Measurements from ENCODE around the gene GSK3B.

The GSK3B gene

DNA sequence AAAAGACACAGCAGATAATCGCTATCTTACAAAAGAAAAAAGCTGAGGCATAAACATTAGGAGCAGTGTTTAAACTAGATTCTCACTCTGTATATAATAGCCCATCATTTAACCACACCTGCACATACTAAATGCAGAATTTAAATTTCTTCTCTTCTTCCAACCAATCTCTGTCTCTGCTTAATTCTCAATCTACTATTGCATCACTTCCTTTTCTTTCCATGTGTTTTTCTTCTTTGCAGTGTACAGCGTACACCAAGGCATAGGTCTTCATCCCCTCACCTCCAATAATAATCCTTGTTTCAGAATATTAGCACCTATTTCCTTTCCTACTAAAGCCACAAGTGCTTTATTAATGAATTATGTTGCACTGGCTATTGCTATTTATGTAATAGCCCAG is 221.5 kb downstream of the GSK3B start:
- no peak for ATAC-seq
- TF ChIP-seq CSDC2 (CRISPR knock-in tag; IDR thresholded peaks at IDR 0.05) (no peak), TOX (CRISPR knock-in tag; IDR thresholded peaks at IDR 0.05; ENCODE audit: borderline replicate concordance) (no peak), BACH2 (CRISPR knock-in tag; IDR thresholded peaks at IDR 0.05; ENCODE audit: borderline replicate concordance) (no peak), ZNF565 (CRISPR knock-in tag; conservative IDR thresholded peaks at IDR 0.05; ENCODE audit: low read depth) (no peak), ZNF70 (CRISPR knock-in tag; IDR thresholded peaks at IDR 0.05) (no peak), RARB (CRISPR knock-in tag; IDR thresholded peaks at IDR 0.05) (no peak), TCF4 (CRISPR knock-in tag; IDR thresholded peaks at IDR 0.05; ENCODE audit: borderline replicate concordance) (no peak), ARNTL (CRISPR knock-in tag; IDR thresholded peaks at IDR 0.05; ENCODE audit: borderline replicate concordance, low read depth) (no peak), ZFP3 (CRISPR knock-in tag; IDR thresholded peaks at IDR 0.05) (no peak), PPARA (CRISPR knock-in tag; IDR thresholded peaks at IDR 0.05; ENCODE audit: borderline replicate concordance) (no peak), OSR1 (CRISPR knock-in tag; IDR thresholded peaks at IDR 0.05) (no peak), ZNF8 (CRISPR knock-in tag; IDR thresholded peaks at IDR 0.05) (no peak), ZFP30 (CRISPR knock-in tag; IDR thresholded peaks at IDR 0.05) (no peak), SNAI2 (CRISPR knock-in tag; IDR thresholded peaks at IDR 0.05) (no peak), ZC3H10 (CRISPR knock-in tag; IDR thresholded peaks at IDR 0.05) (no peak)
- TF ChIP-seq, protein P1, sequence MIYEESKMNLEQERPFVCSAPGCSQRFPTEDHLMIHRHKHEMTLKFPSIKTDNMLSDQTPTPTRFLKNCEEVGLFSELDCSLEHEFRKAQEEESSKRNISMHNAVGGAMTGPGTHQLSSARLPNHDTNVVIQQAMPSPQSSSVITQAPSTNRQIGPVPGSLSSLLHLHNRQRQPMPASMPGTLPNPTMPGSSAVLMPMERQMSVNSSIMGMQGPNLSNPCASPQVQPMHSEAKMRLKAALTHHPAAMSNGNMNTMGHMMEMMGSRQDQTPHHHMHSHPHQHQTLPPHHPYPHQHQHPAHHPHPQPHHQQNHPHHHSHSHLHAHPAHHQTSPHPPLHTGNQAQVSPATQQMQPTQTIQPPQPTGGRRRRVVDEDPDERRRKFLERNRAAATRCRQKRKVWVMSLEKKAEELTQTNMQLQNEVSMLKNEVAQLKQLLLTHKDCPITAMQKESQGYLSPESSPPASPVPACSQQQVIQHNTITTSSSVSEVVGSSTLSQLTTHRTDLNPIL (CRISPR knock-in tag; IDR thresholded peaks at IDR 0.05; ENCODE audit: low read depth): no peak
- TF ChIP-seq, protein P2, sequence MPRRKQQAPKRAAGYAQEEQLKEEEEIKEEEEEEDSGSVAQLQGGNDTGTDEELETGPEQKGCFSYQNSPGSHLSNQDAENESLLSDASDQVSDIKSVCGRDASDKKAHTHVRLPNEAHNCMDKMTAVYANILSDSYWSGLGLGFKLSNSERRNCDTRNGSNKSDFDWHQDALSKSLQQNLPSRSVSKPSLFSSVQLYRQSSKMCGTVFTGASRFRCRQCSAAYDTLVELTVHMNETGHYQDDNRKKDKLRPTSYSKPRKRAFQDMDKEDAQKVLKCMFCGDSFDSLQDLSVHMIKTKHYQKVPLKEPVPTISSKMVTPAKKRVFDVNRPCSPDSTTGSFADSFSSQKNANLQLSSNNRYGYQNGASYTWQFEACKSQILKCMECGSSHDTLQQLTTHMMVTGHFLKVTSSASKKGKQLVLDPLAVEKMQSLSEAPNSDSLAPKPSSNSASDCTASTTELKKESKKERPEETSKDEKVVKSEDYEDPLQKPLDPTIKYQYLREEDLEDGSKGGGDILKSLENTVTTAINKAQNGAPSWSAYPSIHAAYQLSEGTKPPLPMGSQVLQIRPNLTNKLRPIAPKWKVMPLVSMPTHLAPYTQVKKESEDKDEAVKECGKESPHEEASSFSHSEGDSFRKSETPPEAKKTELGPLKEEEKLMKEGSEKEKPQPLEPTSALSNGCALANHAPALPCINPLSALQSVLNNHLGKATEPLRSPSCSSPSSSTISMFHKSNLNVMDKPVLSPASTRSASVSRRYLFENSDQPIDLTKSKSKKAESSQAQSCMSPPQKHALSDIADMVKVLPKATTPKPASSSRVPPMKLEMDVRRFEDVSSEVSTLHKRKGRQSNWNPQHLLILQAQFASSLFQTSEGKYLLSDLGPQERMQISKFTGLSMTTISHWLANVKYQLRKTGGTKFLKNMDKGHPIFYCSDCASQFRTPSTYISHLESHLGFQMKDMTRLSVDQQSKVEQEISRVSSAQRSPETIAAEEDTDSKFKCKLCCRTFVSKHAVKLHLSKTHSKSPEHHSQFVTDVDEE (CRISPR knock-in tag; IDR thresholded peaks at IDR 0.05): no peak
- TF ChIP-seq, protein P3, sequence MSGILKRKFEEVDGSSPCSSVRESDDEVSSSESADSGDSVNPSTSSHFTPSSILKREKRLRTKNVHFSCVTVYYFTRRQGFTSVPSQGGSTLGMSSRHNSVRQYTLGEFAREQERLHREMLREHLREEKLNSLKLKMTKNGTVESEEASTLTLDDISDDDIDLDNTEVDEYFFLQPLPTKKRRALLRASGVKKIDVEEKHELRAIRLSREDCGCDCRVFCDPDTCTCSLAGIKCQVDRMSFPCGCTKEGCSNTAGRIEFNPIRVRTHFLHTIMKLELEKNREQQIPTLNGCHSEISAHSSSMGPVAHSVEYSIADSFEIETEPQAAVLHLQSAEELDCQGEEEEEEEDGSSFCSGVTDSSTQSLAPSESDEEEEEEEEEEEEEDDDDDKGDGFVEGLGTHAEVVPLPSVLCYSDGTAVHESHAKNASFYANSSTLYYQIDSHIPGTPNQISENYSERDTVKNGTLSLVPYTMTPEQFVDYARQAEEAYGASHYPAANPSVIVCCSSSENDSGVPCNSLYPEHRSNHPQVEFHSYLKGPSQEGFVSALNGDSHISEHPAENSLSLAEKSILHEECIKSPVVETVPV (CRISPR knock-in tag; IDR thresholded peaks at IDR 0.05): no peak
- TF ChIP-seq, protein P4, sequence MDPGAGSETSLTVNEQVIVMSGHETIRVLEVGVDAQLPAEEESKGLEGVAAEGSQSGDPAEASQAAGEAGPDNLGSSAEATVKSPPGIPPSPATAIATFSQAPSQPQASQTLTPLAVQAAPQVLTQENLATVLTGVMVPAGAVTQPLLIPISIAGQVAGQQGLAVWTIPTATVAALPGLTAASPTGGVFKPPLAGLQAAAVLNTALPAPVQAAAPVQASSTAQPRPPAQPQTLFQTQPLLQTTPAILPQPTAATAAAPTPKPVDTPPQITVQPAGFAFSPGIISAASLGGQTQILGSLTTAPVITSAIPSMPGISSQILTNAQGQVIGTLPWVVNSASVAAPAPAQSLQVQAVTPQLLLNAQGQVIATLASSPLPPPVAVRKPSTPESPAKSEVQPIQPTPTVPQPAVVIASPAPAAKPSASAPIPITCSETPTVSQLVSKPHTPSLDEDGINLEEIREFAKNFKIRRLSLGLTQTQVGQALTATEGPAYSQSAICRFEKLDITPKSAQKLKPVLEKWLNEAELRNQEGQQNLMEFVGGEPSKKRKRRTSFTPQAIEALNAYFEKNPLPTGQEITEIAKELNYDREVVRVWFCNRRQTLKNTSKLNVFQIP (CRISPR knock-in tag; IDR thresholded peaks at IDR 0.05; ENCODE audit: borderline replicate concordance, low read depth): no peak
- TF ChIP-seq, protein P5, sequence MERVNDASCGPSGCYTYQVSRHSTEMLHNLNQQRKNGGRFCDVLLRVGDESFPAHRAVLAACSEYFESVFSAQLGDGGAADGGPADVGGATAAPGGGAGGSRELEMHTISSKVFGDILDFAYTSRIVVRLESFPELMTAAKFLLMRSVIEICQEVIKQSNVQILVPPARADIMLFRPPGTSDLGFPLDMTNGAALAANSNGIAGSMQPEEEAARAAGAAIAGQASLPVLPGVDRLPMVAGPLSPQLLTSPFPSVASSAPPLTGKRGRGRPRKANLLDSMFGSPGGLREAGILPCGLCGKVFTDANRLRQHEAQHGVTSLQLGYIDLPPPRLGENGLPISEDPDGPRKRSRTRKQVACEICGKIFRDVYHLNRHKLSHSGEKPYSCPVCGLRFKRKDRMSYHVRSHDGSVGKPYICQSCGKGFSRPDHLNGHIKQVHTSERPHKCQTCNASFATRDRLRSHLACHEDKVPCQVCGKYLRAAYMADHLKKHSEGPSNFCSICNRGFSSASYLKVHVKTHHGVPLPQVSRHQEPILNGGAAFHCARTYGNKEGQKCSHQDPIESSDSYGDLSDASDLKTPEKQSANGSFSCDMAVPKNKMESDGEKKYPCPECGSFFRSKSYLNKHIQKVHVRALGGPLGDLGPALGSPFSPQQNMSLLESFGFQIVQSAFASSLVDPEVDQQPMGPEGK (CRISPR knock-in tag; IDR thresholded peaks at IDR 0.05; ENCODE audit: borderline replicate concordance): no peak

DNA sequence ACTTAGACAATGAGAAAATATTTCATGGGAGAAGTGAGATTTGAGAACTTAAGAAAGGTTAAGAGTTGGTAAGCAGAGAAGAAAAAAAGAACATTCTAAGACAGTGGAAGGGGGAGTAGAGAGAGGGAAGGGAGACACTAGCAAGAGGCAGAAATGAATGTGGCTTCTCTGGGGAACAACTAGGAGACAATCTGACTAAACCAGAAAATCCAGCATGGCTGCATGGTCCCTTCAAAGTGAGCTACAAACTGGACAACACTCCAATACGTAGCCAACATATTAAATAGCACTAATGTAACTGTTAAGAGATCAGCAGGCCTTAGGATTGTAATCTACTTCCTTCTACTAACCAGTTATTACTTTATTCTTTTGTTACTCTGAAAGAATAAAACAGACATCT is 222.7 kb downstream of the GSK3B start:
- TF ChIP-seq, protein P1 (CRISPR knock-in tag; IDR thresholded peaks at IDR 0.05; ENCODE audit: low read depth): no peak
- no peak for TF ChIP-seq ZFP30 (CRISPR knock-in tag; IDR thresholded peaks at IDR 0.05)
- TF ChIP-seq SNAI2 (CRISPR knock-in tag; IDR thresholded peaks at IDR 0.05): no peak
- no peak for TF ChIP-seq ZNF70 (CRISPR knock-in tag; IDR thresholded peaks at IDR 0.05)
- no peak for TF ChIP-seq ZNF8 (CRISPR knock-in tag; IDR thresholded peaks at IDR 0.05)
- TF ChIP-seq OSR1 (CRISPR knock-in tag; IDR thresholded peaks at IDR 0.05): no peak
- TF ChIP-seq, protein P2 (CRISPR knock-in tag; IDR thresholded peaks at IDR 0.05): no peak
- ATAC-seq: no peak
